Measurements from ENCODE around the gene MAOA. TPM values are rescaled to one million over a fixed set of nuclear protein-coding genes. Genes with fewer than 3 reads are reported as not detected.

MAOA gene
- total and polyA plus RNA-seq, 8 donors: 17.1 to 106 (median 43.2) TPM

- WGBS, 2 donors: 52 to 70% methylated on average over 7 of the region's 7 CpGs
- peaks cover 0 to 17% (median 3%) of the 10 kb centered on the region in 3 donors for H3K4me1 ChIP-seq
- DNase-seq (no peak), FAIRE-seq (peak; percentile 80), ATAC-seq (peak in 2 of 4 donors; percentile 46 to 53)
- H3K4me3 ChIP-seq: no peak overlapping the region
- H3K27ac ChIP-seq: no peak overlapping the region
- intact Hi-C loops (cut with DNase I): no loop called here
- H3K36me3 ChIP-seq: no peaks in the 10 kb centered on the region
- no peak for TF ChIP-seq CTCF (IDR thresholded peaks at IDR 0.05)
- H3K27me3 ChIP-seq: peaks cover 0 to 5% (median 0%) of the 10 kb centered on the region in 4 donors
- H3K9me3 ChIP-seq: no peaks in the 10 kb centered on the region
Measured at GRCh38 chrX:43741843-43742573, 85.9 kb downstream of the MAOA start.

GRCh38 chrX:43743100-43743822 is 87.2 kb downstream of the MAOA start:
- intact Hi-C loops (cut with DNase I): no loop called here
- TF ChIP-seq CTCF (IDR thresholded peaks at IDR 0.05): no peak
- ATAC-seq: no peak
- Histone ChIP-seq H3K27ac (no peak overlapping the region), H3K4me3 (no peak overlapping the region), H3K4me1 (peaks cover 0 to 17% (median 3%) of the 10 kb centered on the region in 3 donors), H3K9me3 (no peaks in the 10 kb centered on the region), H3K27me3 (no peaks in the 10 kb centered on the region), H3K36me3 (no peaks in the 10 kb centered on the region)
- DNase-seq: no peak
- no peak for FAIRE-seq
- 48 to 66% methylated on average over 5 of the region's 5 CpGs for WGBS, 2 donors

GRCh38 chrX:43744284-43744683 is 88.2 kb downstream of the MAOA start:
- Histone ChIP-seq H3K9me3 (no peaks in the 10 kb centered on the region), H3K27ac (no peak overlapping the region), H3K4me3 (no peak overlapping the region), H3K4me1 (peaks cover 0 to 17% (median 3%) of the 10 kb centered on the region in 3 donors), H3K27me3 (no peaks in the 10 kb centered on the region), H3K36me3 (no peaks in the 10 kb centered on the region)
- DNase-seq (no peak), ATAC-seq (no peak), FAIRE-seq (no peak)
- WGBS, 2 donors: 67 to 90% methylated on average over 3 of the region's 3 CpGs
- no peak for TF ChIP-seq CTCF (IDR thresholded peaks at IDR 0.05)
- intact Hi-C loops (cut with DNase I): no loop called here

- DNase-seq (no peak), FAIRE-seq (peak; percentile 93), ATAC-seq (peak in 3 of 4 donors; percentile 40 to 56 (median 42))
- Histone ChIP-seq H3K4me3 (no peak overlapping the region), H3K4me1 (peaks cover 0 to 17% (median 3%) of the 10 kb centered on the region in 3 donors), H3K27ac (peak overlapping the region in 2 of 4 donors; percentile 1 to 35), H3K36me3 (no peaks in the 10 kb centered on the region), H3K27me3 (no peaks in the 10 kb centered on the region), H3K9me3 (no peaks in the 10 kb centered on the region)
- 48 to 50% methylated on average over 6 of the region's 6 CpGs for WGBS, 2 donors
- intact Hi-C loops (cut with DNase I): no loop called here
- TF ChIP-seq CTCF (IDR thresholded peaks at IDR 0.05): no peak
Measured at GRCh38 chrX:43745938-43746721, 90.0 kb downstream of the MAOA start.
